DMS153 treated with DMSO at 0.1 percent for 48 hours (cell line): ENCODE measurements around the gene FAM181A.

ENCODE experiments used
- DNase-seq: peaks from one replicate; lab custom pipeline; 2025; ENCODE audit not compliant: unreplicated experiment; lab: John Stamatoyannopoulos, UW

FAM181A gene

GRCh38 chr14:93960774-93961438 is 33.8 kb downstream of the FAM181A start:
- no peak for DNase-seq

- no peak for DNase-seq
Measured at GRCh38 chr14:93961620-93962019, 34.5 kb downstream of the FAM181A start.

- DNase-seq, result no peak
Measured at GRCh38 chr14:93962701-93963601, 35.8 kb downstream of the FAM181A start.

- DNase-seq, result no peak
Measured at GRCh38 chr14:93963692-93964091, 36.5 kb downstream of the FAM181A start.

- no peak for DNase-seq
Measured at GRCh38 chr14:93964281-93964680, 37.1 kb downstream of the FAM181A start.

GRCh38 chr14:93964820-93965286 is 37.7 kb downstream of the FAM181A start:
- DNase-seq, result no peak

- DNase-seq, result no peak
Measured at GRCh38 chr14:93965287-93965821, 38.2 kb downstream of the FAM181A start.

GRCh38 chr14:93965946-93966474 is 38.9 kb downstream of the FAM181A start:
- no peak for DNase-seq

GRCh38 chr14:93967637-93968250 is 40.6 kb downstream of the FAM181A start:
- no peak for DNase-seq

- no peak for DNase-seq
Measured at GRCh38 chr14:93969082-93969828, 42.1 kb downstream of the FAM181A start.

- peak; percentile 48 for DNase-seq
Measured at GRCh38 chr14:93970585-93970964, 43.4 kb downstream of the FAM181A start.

- no peak for DNase-seq
Measured at GRCh38 chr14:93970965-93971634, 44.0 kb downstream of the FAM181A start.

GRCh38 chr14:93971635-93972027 is 44.5 kb downstream of the FAM181A start:
- no peak for DNase-seq

GRCh38 chr14:93972618-93973205 is 45.6 kb downstream of the FAM181A start:
- no peak for DNase-seq

- DNase-seq, result no peak
Measured at GRCh38 chr14:93973607-93974006, 46.5 kb downstream of the FAM181A start.

- no peak for DNase-seq
Measured at GRCh38 chr14:93974299-93974698, 47.2 kb downstream of the FAM181A start.

- no peak for DNase-seq
Measured at GRCh38 chr14:93974833-93975232, 47.7 kb downstream of the FAM181A start.

GRCh38 chr14:93975791-93976476 is 48.8 kb downstream of the FAM181A start:
- no peak for DNase-seq

GRCh38 chr14:93976477-93977057 is 49.4 kb downstream of the FAM181A start, which contains the start of gene ASB2:
TSS of gene ASB2 (minus strand) at chr14:93976570. CDS start at chr14:93964539, 12,031 bp downstream.
- DNase-seq, result no peak
